HPDE6-E6E7 (cell line): ENCODE results near the gene IVL.

ENCODE experiments used
- DNase-seq: peaks from one replicate; pipeline ENCODE4 v3.0.0; 2011; ENCODE audit warnings: missing footprints; ENCODE audit errors: extremely low spot score

Gene IVL

DNA sequence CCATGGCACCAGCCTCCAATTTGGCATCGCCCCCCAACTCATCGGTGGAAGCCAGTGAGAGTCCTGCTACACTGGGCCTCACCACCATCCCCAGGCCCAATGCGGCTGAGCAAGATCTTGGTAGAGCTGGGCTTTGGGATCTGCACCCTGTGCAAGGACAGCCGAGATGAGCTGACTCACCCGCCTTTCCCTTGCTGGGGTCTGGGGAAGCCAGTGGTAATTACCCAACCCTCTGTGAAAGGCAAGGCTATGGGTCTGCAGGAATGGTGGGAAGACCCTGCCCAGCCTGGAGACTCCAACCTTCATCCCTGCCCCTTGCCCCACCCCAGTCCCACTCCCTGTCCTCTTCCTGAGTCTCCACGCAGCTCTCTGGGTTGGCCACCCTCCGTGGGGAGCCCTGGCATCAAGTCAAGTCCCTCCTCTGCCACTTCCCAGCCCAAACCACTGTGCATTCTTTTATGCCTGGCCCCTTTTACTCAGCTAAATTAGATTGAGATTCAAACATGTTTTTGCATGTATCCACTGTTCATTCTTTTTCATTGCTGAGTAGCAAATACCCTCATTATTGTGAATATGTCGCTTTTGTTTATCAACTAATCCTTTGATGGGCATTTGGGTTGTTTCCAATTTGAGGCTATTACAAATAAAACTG lies 21.5 kb upstream of the IVL start:
- no peak for DNase-seq

DNA sequence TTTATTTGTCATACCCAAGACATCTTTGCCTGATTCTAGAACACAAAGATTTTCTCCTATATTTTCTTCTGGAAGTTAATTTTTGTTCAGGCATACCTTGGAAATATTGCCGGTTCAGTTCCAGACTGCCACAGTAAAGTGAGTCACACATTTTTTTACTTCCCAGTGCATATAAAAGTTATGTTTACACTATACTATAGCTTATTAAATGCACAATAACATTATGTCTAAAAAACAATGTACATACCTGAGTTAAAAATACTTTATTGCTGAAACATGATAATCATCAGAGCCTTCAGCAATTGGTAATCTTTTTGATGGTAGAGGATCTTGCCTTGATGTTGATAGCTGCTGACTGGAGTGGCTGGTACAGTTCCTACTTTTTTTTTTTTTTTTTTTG lies 20.2 kb upstream of the IVL start:
- no peak for DNase-seq

DNA sequence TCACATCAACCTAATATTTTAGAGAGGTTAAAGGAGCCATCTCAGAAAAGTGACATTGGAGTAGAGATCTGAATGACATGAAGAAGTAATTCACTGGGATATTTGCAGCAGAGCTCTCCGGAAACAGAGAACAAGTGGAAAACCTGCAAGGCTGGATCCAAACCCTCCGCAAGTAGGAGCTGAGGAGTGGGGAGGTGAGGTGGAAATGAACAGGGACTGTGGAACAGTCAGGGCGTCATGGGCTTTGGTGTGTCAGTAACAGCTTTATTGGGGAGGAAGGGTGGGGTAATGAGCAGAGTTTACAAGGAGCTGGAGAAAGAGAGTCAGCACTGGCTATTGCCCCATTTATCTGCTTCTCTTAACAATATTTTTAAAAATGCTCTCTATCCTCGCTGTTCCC lies 9.3 kb upstream of the IVL start:
- DNase-seq = no peak

DNA sequence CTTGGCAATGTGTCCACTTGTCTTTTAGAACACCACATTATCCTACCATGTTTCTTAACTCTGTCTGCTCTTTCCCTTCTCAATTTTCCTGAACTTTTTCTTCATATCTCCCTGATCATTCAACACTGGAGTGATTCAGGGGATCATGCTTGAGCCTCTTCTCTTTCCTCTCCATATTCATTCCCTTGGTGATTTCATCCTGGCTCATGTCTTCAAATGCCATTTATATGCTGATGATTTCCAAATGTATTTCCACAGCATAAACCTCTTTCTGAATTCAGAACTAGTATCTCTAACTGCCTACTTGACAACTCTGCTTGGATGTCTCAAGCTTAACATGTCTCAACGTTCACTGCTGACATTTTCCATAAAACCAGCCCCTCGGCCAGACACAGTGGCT lies 8.5 kb upstream of the IVL start:
- no peak for DNase-seq

DNA sequence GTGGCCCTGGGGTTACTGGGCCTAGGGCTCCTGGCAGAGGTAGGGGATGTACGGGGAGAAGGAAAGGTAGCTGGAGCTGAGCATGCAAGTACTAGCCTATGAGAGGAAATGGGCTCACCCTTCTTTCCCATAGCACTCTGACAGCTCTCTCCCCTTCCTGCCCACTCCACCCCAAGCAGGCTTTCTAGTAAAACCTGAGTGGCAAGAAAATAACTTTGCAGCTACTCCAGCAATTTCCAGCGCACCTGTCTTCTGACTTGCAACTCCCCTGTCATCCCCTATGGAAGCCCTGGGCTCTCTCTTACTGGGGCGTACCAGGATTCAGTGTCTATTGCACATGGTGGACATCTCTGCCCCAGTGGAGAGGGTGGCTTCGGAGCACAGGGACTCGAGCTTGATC lies 6.7 kb upstream of the IVL start:
- no peak for DNase-seq

DNA sequence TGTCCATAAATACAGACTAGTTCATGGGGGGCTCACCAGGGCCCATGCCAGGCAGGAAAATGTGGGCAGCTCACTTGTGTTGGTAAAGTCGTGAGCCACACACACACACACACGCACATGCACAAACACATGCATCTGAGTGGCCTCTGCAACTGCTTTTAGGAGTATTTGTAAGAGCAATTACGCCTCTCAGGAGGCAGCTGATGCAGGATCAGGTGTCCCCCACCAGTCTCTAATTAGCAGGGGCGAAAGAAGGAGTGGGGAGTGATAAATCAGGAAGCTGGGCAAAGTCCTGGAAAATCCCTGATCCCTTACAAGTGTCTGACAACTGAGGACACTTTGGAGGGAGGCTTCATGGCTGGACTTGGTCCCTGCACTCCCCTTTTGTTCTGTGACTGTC lies 5.7 kb upstream of the IVL start:
- DNase-seq = no peak

DNA sequence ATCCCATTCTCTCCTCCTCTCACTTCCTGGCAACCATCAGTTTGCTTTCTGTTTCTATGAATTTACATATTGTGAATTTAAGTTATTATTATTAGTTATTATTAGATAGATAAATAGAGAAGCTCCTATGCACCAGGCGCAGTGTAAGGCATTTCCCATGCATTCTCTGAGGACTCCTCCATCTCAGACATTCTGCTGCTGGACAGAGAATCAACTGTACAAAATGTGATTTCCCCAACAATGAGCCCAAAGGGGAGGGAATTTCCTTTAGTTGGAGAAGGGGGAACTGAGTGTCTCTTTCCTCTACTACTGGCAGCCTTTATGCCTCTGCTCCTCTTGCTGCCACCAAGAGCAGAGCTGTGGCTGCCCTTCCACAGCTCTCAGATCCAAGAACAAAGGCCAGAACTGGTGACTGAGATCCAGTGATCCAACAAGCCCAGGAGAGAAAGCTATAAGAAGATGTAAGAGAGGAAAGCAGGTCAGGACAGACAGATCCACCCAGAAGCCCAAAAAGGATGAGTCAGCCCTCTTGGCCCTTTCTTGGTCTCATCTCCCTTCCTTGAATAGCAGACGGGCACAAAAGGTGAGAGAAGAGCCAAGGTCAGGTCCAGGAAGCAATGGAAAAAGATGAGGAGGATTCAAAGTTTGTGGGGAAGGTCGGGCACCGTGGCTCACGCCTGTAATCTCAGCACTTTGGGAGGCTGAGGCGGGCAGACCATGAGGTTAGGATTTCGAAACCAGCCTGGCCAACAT lies 3.5 kb upstream of the IVL start:
- DNase-seq = no peak

DNA sequence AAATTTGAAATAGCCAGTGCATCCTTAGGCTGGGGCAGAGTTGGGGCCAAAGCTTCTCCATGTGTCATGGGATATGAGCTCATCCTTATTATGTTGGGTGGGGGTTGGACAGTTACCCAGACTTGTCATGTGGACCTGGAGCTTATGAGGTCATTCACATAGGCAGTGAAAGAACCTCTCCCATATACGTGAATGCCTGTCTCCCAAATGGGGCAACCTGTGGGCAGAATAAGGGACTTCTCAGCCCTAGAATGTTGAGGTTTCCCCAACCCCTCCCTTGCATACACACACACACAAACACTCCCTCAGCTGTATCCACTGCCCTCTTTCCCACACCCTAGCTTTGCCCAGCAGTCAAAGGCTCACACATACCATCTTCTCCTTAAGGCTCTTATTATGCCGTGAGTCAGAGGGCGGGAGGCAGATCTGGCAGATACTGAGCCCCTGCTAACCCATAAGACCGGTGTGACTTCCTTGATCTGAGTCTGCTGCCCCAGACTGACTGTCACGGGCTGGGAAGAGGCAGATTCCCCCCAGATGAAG lies 2.3 kb upstream of the IVL start:
- DNase-seq = peak; percentile 96

DNA sequence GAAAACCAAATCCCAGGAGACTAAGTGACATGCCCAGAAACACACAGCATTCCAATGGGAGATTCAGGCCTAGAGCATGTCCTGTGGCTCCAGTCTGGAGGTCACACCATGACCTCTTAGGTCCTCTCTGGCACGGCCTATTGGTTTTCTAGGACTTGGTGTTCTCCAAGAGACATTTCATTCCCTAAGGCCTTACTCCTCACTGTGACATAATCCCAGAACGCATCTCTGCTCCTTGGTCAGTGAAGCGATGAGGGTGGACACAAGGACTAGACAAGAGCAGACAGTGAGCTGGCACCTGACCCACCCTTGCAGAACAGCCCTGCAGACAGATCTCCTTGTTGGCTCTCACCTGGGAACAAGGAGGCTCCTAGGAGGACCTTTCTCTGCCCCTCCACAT lies 860 bp downstream of the IVL start:
- no peak for DNase-seq

DNA sequence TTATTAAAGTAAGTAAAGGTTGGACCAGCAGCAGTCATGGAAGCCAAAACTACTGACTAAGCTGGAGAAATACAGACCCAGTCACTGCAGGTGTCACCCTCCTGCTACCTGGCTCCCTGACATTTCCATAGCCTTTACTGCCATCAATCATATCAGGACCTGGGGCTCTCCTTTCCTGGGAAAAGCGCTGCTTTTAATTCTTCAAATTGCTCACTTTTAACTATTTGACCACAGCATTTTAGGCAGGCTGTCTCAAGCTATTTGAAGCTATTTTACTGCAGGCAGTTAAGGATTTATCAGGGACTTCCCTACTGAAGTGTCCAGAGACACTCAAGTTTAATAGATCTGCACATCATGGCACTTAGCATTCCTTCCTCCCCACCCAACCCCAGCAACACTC lies 4.1 kb downstream of the IVL start:
- DNase-seq = no peak

DNA sequence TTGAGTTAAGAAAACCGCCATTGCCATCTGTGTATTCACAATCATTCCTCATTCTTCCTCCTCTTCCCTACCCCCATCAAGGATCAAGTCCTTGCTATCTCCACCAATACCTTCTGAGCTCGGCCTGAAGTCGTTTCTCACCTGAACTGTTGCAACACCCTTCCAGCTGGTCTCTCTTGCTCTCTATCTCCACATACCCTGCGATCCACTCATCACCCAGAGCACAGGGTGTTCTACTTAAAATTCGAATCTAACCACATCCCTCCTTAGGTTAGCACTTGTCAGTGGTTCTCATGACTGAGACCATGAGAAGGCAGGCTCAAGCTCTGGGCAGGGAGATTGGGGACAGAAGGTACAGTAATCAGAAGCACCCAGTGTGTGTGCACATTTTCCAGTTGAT lies 4.6 kb downstream of the IVL start:
- no peak for DNase-seq

DNA sequence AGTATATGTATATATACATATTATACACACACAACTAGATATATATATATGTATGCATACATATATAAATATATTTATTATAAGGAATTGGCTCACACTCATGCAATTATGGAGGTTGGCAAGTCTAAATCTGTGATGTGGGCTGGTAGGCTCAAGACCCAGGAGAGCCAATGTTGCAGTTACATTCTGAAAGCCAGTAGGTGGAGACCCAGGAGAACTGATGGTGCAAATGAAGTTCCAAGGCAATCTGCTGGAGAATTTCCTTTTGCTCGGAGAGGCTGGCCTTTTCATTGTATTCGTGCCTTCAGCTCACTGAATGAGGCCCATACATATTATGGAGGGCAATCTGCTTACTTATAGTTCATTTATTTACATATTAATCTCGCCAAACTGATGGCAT lies 9.4 kb downstream of the IVL start:
- no peak for DNase-seq

DNA sequence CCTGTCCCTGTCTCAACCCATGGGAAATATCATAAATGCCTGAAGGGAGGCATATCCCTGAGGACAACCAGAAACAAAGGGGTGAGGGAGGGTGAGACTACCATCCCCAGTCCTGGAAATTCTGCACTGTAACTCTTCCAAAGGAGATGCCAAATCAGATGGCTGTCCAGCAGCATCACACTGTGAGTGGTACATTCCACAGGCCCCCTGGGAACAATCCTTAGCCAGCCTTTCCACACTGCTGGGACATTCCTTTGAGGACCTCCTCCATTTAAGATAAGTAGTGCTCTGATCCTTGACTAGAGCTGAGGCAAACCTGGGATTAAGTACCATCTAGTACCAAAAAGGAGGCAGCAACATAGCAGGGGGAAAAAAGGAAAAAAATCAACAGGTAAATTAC lies 10.7 kb downstream of the IVL start:
- no peak for DNase-seq

DNA sequence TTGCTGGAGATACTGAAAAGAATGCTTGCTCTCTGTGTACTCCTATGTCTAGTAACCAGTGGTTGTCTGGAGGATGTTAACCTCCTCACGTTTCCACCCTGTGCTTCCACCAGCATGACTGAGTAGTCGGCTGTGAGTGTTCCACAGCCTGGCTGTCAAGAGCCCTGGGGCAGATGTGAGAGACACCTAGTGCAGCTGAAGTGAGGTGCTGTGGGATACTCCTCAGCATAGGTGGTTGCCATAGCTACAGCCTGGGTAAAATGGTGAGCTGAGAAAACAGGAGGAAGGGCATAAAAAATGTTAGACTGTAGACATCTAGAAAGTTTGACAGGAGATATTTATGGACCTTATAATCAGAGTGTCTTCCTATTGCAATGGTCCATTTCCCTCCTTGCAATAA lies 15.8 kb downstream of the IVL start:
- DNase-seq = no peak

DNA sequence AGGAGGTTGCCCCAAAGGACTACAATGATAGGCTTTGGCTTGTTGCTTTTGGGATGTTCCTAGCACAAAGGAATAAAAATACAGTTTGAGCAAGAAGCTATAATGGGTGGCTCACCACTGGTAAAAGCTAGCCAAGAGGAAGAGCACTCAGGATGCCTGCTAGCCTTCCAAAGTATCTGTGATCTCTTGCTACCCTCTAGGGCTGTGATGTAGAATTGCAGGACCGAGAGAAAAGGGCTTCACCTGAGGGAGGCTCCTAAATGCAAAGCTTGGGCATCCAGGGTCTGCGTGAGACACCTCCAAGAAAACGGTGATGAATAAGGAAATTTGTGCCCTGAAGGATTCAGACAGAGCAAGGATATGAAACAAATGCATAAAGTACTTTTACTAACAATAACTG lies 17.7 kb downstream of the IVL start:
- no peak for DNase-seq

DNA sequence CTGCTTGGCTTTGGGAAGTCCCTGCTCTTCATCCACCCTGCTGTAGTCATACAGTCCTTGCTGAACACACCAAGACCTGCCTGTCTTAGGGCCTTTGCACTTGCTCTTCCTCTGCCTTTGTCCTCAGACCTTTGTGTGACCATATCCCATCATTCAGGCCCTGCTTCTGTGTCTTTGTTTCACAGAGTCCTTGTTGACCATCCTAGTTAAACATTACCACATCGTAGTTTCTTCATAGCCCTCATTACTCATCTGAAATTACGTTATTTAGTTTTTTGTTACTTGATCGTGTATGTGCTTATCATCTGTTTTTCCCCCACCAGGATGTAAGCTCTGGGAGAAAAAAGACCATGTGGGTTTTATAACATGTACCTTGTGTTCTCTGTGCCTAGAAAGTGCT lies 20.3 kb downstream of the IVL start:
- DNase-seq = no peak

DNA sequence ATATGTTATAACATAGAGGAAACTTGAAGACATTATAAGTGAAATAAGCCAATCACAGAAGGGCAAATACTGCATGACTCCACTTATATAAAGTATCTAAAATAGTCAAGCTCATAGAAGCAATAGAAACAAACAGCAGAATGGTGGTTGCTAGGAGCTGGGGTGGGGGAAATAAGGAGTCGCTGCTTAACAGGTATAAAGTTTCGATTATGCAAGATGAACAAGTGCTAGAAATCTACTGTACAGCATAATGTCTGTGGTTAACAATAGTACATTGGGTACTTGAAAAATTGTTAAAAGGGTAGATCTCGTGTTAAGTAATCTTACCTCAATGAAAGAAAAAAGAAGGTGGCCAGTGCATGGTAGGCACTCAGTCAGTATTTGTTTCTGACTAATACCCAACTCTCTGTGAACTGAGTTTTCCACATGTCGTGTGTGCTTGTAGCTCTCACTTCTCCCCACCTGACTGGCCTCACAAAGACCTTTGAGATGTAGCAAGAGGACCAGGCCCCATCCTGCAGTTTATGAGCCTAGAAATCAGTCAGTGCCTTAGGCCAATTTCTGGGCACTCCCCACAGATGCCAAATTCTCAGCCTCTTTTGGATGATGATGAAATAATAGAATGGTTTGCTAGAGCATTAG lies 23.9 kb downstream of the IVL start:
- no peak for DNase-seq

DNA sequence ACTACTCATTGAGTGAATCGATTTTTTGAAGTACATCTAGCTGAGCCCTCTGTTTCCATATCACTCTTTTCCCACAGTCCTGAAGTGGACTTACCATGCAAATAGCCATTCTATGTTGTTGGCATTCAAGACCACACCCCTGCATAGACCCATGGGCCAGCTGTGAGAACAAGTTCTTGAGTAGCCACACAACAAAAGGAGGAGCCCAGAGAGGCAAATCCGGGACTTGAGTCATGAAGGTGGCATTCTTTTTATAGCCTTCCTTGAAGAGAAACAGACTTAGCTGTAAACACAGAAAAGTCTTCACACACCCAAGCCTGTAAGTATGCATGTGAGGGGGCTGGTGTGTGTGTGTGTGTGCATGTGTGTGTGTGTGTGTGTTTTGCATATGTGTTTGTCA lies 24.9 kb downstream of the IVL start:
- no peak for DNase-seq

DNA sequence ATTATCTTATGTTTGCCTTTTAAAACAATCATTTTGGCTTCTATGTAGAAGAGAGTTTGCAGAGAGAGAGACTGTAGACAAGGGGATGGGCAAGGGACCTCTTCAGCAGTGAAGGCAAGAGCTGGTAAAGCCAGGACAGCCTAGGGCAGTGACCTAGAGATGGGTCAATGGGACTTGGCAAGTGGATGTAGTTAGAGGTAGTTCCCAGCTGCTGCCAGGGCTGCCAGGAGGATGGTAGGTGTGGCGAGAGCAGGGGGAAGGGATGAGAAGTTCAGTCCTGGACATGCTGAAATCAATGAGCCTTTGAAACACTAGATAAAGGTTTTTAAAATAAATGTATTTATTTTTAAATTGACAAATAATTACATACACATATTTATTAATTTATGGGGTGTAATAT lies 32.3 kb downstream of the IVL start:
- no peak for DNase-seq

DNA sequence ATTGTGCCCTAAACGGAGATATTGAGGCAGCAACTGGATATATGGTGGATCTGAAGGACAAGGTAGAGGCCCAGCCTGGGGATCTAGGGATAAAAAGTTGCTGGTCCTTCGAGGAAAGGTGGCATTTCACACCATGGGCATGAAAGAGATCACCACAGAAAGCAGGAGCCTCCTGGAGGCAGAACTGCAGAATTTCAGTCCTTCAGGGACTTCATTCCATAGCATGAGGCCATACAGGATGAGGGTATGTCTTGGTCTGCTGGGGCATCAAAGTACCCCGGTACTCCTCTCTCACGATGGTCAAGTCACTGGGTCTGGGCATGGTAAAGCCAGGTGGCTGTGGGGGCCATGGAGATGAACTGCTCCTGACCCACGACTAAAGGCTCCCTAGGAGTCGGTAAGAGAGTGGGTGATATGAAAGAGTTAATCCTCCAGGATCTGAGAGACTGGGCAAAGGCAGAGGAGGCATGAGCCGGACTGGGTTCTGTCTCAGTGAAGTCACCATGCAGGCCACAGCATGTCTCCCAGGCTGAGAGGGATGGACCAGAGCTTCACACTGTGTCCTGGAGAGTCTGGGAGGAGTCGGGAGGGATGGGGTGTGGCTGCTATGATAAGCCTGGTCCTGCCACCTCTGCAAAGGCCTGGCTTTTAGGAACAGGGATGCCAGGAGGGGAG lies 32.8 kb downstream of the IVL start:
- DNase-seq = peak; percentile 84

DNA sequence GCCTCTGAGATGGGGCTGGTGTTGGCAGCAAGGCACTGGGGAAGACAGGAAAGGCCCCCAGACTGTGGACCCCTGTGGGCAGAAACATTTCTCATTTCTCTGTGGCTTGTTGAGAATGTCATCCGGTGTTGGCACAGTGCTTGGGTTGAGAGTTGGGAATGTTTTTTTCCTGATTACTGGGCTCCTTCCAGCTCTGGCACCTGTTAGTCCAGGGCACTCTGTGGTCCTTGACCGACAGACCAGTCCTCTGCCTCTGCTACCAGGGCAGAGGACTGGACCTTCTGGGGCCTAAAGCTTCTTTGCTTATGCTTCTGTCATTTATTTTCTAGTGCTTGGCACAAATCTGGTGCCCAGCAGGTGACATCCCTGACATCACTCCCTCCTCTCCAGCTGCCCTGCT lies 33.8 kb downstream of the IVL start:
- no peak for DNase-seq

DNA sequence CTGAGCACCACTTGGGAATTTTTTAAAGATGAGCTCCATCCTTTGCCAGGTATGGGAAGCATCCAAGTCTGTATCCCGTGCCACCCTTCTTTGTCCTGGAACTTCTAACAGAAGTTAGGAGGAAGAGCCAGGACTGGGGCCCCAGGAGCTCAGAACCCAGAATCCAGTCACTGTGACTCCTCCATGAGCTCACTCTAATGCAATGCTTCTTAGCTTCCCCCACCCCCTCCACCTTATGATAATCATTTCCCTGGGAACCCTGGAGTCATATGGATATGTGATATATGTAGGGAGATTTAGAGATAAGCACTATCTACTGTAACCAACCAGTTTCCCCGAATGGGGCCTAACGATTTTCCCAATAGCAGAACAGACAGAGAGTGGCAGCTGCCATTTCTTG lies 37.9 kb downstream of the IVL start:
- no peak for DNase-seq
